HG03469 (cell line): ENCODE measurements around the gene HSD11B2.

Experiments
- ATAC-seq: cut with Tn5 transposase; IDR thresholded peaks from one replicate; pipeline ENCODE4 v1.9.1; 2021; ENCODE audit warnings: mild to moderate bottlenecking, moderate library complexity, moderate number of reproducible peaks; ENCODE audit not compliant: unreplicated experiment

HSD11B2 gene

DNA sequence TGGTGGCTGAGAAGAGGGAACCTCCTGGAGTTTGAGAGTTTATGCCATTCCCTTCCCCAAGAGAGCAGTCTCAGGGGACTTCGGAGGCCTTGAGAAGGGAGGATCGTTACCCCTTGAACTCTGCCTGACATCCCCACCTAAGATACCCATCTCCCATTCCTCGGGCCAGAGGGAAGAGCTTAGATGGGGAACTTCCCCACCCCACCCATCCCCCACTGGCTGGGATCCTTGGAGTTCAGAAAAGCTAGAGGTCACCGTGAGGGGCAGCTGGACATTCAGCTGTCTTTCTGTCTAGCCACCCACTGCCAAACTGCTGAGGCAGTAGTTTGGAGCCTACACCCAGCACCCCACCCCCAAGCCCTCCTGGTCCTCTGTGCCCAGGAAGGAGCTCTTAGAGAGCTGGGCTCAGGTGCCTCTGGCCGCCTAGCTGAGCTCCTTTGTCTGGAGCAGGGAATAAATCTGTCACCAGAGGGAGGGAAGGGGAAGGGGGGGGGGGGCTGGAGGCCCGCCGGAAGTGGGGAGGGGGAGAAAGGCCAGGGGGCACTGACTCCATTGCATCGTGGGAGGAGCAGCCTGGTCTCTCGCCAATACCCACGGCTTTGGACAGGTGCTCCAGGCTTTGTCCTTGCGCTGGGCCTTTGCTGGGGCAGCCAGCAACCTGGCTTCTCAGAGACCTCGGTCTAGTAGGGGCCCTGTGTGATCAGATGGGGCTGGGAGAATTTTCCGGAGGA is 1.0 kb downstream of the HSD11B2 start:
- no peak for ATAC-seq

DNA sequence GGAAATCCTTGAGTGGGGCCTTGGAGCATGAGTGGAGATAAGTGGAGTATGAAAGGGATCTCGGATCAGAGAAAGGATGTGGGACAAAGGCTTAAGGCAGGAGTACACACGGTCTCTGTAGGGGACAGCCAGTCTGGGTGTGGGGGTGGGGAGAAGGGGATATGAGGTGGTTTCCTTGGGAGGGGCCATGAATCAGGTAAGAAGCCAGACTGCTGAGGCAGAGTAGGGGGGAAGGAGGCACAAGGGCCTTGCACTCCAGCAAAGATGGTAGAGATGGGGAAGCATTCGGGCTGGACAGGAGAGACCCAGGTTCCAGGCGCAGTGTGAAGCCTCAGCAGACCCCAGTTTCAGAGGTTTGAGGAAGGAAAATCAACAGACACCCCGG is 1.6 kb downstream of the HSD11B2 start:
- no peak for ATAC-seq

DNA sequence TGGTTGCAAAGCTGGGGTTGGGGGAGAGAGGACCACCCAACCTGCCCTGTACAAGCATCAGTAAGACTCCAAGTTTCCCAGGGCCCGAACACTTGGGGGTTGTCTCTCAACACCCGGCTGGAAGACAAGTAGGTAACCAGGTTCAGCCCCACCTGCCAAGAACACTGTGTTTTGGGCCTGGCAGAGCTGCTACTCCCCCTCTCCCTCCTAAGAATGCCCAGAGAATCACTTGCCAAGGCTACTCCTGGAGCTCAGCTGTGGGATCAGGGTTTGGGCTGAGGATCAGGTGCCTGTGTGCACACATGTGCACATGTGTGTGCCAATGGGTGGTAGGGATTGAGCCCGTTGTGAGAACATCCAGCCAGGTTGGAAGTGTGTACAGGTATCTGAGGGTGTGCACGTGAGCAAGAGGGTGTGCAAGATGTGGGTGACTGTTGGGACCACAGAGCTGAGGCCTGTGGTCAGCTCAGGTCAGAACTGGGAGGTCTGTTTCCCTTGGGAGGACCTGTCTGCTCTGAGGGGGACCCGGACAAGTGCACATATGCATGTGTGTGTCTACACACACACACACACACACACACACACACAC is 2.3 kb downstream of the HSD11B2 start:
- ATAC-seq = no peak

DNA sequence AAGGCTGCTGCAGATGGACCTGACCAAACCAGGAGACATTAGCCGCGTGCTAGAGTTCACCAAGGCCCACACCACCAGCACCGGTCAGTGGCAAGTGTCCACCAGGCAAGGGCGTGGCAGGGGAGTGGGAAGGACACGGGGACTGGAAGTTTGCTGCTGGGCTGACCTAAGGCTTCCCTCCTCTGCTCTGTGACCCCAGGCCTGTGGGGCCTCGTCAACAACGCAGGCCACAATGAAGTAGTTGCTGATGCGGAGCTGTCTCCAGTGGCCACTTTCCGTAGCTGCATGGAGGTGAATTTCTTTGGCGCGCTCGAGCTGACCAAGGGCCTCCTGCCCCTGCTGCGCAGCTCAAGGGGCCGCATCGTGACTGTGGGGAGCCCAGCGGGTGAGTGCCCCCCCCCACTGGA is 4.8 kb downstream of the HSD11B2 start:
- ATAC-seq = no peak

DNA sequence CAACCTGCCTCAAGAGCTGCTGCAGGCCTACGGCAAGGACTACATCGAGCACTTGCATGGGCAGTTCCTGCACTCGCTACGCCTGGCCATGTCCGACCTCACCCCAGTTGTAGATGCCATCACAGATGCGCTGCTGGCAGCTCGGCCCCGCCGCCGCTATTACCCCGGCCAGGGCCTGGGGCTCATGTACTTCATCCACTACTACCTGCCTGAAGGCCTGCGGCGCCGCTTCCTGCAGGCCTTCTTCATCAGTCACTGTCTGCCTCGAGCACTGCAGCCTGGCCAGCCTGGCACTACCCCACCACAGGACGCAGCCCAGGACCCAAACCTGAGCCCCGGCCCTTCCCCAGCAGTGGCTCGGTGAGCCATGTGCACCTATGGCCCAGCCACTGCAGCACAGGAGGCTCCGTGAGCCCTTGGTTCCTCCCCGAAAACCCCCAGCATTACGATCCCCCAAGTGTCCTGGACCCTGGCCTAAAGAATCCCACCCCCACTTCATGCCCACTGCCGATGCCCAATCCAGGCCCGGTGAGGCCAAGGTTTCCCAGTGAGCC is 5.8 kb downstream of the HSD11B2 start:
- no peak for ATAC-seq

DNA sequence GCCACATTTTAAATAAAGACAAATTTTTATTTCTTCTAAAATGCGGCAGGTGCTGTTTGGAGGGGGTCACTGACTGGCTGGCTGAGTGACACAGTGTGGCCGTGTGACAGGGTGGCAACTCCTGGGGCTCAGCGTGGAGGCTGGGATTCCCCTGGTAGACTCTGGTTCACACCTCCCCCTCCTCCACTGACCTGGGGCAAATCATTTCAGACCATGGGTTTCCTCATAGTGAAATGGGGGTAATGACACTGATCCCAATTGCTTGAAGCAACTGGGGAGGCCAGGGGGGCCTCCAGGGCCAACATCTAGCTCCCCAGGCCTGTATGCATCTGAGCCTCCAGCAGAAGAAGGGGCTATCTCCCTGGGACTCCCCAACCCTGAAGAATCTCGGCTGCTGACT is 6.6 kb downstream of the HSD11B2 start:
- ATAC-seq = no peak

DNA sequence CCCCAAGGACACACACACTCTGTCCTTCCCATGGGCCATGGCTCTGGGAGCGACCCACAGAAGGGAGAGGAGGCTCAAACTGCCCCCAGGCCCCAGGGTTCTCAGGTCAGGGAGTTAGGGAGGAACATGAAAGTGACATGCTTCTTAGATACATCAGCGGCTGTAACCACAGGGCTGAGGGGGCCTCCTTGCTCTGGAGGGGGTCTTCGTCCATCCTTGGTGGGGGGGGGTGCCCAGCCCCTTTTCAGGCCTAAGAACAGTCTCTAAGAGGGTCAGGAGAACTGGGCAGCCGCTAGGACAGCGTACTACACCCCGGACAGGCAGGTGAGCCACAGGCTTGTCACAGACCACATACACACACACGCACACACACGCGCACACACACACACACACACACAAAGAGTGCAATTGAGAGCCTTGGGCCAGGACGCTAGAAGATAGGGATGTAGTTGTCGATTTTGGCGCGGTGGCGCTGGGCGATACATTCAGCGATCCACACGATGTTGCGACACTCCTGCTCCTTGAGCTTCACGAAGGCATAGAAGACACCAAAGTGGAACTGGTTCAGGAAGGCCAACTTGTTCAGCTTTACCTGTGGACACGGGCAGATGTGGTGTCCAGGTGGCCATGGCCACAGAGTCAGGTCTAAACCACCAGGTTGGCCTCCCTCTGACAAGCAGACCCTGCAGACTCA is 7.3 kb downstream of the HSD11B2 start:
- no peak for ATAC-seq

DNA sequence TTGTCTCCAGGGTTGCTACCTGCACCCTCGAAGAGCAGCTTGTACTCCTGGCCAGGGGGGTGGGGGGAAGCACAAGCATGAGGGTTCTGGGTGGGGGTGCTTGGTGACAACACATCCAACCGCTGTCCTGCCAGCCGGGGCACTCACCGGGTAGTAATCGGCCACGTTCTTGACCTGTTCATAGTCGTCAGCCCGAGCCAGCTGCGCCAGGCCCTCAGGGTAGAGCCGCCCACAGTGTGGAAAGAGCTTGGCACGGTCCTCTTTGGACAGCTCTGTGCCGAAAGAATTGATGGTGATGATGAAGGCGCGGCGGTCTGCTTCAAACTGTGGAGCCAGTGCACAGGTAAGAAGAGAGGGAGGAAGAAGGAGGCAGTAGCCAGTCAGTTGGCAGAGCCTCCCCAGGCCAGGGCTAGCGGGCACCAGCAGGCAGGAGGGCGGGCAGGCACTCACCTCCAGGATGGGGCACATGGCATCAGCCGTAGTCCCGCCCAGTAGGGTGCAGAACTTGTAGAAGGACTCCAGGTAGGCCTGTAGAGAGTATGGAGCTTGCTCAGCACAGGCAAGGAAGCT is 8.0 kb downstream of the HSD11B2 start:
- ATAC-seq = no peak

DNA sequence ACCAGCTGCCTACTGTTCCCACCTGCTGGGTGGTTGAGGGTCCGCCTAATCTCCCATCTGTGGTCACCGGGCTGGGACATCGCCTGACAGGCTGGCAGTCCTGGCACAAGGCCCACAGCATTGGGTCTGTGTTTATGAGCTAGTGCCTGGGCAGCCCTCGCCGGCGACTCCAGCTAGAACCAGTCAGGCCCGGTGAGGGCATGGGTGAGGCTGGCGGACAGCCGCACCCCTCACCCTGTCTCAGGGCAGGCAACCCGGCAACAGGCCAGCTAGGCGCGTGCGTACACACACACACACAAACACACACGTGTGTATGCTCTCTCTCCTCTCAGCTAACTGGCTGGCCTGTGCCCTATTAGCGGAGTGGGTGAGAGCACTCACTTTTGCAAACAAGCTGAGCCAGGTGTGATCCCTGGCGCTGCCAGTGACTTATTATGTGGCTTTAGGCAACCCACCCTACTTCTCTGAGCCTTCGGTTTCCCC is 10.4 kb downstream of the HSD11B2 start:
- ATAC-seq = no peak

DNA sequence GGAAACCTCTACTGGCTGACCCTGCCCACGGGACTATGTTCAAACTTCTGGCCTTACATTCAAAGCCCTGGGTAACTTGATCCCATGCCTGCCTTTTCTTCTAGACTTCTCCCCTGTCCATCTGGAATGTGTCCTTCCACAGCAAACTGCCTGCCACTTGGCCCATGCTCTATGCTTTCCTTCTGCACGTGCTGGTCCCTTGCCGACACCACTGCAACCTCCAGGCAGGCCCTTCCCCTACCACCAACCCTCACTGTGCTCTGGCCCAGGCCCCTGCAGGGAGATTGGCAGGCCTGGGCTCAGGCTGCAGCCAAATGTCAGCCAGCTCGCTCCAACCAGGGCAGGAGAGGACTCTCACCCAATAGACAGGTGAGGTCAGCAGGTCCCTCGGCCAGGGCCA is 11.0 kb downstream of the HSD11B2 start:
- ATAC-seq = no peak

DNA sequence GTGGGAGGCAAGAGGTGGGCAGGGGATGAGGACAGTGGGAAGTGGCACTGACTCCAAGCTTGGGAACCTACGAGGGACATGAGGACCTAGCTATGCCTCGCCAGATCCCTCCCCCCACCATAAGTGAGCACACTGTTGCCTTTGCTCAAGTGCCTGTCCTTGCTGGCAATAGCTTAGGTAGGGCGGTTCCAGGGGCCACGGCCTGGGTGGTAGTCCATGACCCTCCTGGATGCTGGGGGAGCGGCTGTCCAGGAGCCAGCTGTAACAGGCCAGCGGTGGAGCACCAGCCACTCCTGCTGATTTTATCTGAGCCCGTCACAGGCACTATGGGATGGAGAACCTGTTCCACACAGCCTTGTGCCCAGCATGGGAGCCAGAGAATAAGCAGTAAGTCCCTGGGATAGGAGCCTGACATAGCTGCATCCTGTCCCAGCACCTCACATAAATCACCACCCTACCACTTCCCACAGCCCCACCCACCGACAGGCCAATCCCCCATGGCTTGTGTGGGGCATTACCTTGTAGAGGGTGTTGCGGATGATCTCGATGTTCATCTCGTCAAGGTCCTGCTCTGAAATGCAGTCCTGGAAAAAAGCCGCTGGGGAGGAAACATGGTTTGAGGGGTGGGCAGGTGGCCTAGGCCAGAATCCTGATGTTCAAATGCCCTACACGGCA is 11.8 kb downstream of the HSD11B2 start:
- no peak for ATAC-seq

DNA sequence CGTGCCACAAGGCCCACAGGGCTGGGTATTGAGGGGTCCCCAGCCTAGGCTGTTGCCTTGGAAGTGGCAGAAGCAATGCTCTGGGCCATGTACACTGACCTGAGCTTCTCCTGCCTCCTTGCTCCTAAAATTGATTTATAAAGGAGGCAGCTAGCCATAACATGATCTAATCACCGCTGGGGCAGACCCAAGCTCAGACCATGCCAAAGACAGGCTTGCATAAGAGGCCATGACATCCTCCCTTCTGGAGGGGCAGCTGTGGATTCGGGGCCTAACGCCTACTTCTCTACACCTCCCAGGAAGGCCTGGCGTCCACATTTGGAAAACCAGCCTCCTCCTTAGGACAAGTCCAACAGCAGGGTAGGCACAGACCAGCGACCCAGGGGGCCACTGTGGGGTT is 12.3 kb downstream of the HSD11B2 start:
- no peak for ATAC-seq

DNA sequence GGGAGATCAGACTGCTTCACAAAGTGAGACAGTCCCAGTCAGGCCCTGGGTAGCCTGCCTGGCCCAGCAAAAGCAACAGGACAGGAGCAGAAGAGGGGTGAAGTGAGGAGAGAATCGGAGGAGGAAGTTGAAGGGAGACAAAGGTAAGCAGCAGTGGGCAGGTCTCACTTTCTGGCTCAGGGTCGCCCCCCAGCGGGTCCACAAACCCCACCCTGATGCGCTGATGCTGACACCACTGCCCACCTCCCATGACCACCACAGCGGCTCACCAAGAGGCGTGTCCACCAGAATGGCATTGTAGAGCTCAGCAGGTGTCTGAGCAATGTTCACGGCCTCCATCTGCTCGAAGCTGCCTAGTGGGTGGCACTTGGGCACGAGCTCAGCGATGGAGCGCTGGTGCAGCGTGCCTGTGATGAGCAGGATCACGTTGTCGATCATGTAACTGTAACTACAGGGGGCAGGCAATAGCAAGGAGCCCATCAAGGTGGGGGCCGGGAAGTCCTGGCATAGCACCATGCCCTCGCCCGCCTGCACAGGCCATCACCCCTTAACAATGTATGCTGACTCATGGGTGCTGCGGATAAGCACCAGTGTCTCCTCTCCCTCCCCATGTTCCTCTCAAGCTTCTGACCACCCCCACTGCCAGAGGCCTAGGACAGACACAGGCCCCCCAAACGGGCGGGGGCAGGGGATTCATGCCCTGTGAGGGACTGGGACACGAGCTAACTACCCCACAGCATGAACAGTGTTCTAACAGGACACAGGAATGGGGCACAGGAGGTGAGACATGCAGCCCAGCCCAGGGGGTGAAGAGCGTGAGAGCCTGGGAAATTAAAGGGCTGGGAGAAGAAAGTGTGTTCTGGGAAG is 13.6 kb downstream of the HSD11B2 start:
- ATAC-seq = no peak

DNA sequence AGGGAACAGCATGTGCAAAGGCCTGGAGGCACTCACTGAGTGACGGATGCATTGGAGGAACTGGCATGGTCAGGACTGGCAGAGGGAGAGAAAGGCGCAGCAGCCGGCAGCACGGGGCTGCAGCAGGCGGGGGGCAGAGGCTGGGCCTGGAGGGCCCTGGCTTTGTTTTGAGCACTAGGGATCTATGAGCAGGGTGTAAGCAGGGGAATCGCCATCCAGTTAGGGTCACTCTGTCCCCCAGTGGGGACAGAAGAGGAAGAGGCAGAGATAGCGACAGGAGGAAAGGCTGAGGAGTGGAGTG is 14.2 kb downstream of the HSD11B2 start:
- no peak for ATAC-seq

DNA sequence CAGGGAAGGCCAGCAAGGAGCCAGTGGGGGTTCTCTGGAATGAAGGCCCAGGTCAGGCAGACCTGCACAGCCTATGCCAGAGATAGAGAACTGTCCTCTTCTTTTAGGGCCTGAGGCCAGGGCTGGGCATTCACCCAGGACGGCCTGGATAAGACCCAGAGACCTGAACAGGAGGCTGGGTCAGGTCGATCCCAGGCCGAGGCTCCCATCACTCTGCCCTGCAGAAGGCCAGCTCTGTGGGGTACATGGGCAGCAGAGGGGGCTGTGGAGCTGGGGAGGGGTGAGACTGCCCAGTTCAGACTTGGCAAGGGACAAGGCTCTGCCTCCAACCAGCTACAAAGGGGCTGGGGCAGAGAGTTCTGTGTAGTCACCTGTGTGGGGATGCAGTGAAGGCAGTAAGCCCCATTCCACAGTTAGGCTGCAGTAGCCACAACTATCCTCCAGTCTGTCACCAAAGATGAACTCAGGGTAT is 14.6 kb downstream of the HSD11B2 start:
- no peak for ATAC-seq

DNA sequence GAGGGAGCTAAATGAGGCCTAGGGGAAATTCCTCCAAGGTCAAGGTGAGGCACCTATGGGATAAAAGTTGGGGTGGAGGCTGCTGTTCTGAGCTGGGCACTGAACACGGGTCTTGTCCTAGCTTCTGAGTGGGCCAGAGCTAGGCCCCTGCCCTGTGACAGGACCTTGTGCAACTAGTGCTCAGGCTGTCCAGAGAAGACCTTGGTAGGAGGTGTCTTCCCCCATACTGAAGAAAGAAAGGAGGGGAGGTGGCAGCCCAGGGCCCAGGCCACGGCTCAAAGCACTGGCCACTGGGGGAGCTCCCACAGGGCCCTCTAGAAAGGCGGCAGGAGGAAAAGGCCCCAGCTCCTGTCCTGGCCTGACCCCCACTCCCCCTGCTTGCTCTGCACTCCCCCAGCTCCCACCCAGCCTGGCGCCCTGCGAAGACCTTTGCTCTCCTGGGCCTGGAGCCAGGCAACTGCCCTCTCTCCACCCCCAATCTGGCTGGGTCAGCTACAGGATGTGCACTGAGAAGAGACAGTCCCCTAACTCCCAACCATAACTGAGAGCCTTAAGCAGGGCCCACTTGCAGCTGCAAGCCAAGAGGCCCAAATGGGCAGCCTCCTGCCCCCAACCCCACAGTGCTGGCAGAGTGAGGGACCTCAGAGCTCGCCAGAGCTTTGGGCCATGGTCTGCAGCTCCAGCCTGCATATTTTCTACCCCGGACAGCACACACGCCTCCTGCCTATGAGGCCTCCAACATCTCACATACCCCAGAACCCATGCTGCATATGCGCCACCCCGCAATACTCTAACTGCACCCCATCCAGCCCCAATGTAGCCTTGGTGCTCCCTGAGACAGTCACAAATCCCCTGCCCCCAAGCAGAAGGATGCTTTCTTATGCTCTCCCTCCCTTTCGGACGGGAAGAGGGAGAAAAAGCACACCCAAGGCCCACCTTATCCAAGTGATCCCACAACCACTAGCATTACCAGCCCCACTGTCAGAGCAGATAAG is 15.3 kb downstream of the HSD11B2 start:
- ATAC-seq = no peak

DNA sequence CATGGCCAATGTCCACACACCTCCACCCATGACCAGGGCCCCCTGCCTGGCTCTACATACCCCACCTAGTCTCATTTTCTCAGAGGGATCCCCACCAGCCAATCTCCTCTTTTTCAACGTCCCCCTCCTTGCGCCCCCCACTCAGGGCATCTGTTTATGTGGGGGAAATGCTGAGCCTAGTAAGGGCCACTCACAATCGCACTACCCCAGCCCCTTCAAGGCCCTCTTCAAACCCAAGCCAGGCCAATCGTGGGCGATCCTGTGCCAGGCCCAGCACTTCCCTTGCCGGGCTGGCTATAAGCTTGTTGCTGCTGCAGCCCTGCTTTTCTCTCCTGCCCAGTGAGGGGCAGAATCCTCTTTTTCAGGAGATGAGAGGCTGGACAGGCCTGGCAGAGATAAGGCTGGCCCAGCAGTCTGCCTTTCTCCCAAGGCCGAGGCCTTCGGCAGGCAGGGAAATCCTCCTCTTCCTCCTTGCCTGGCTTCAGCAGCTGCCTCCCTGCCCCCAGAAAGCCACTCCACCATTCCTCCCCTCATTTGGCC is 16.1 kb downstream of the HSD11B2 start:
- ATAC-seq = no peak

DNA sequence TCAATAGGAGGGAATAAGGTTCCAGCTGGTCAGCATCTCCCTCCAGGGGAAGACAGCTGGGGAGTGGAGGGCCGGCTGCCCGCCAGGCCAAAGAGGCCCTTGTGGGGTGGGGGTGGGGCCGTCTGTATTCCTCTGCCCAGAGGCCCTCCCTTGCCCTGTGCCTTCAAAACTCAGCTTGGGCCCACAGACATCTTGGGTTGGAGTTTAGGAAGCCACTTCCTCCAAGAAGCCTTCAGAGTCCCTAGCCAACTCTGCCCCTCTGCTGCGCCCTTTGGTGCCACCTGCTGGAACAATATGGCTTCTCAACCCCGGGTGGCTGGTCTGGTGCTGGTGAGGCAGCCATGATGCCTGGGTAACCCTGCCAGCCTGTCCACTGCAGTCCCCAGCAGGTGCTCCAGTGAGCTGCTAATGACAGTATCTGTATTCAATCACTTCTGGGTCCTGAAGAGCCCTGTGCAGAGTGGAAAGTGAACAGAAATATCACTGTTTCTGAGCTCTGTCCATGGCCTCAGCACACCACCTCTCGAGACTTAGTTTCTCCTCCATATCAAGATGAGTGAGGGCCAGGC is 16.7 kb downstream of the HSD11B2 start:
- ATAC-seq = no peak
